NCI-H128 (cell line): Measurements from ENCODE around the gene BCAS3.
"Not testable (repeated sequence)": the region's sequence is repeated elsewhere in the genome, so short reads cannot be mapped to it uniquely, and the experiment has no call there.

Experiments used
- DNase-seq: peaks from one replicate; lab custom pipeline; 2025; ENCODE audit not compliant: unreplicated experiment; lab: John Stamatoyannopoulos, UW

BCAS3 gene

GRCh38 chr17:60677308-60678117 lies at the start of gene BCAS3:
Gene BCAS3, plus strand, starts transcription at chr17:60677851.
- peak; percentile 92 for DNase-seq

- DNase-seq = no peak
Observed at GRCh38 chr17:60628252-60628889, 49.3 kb upstream of the BCAS3 start.

GRCh38 chr17:60629120-60629519 lies 48.5 kb upstream of the BCAS3 start:
- no peak for DNase-seq

GRCh38 chr17:60630352-60630751 lies 47.3 kb upstream of the BCAS3 start:
- no peak for DNase-seq

- no peak for DNase-seq
Observed at GRCh38 chr17:60631119-60631518, 46.5 kb upstream of the BCAS3 start.

- DNase-seq = no peak
Observed at GRCh38 chr17:60637683-60638082, 40.0 kb upstream of the BCAS3 start.

GRCh38 chr17:60639019-60639330 lies 38.7 kb upstream of the BCAS3 start:
- no peak for DNase-seq

GRCh38 chr17:60640503-60640902 lies 37.1 kb upstream of the BCAS3 start:
- no peak for DNase-seq

- no peak for DNase-seq
Observed at GRCh38 chr17:60641126-60641525, 36.5 kb upstream of the BCAS3 start.

GRCh38 chr17:60641810-60642220 lies 35.8 kb upstream of the BCAS3 start:
- peak; percentile 46 for DNase-seq

- no peak for DNase-seq
Observed at GRCh38 chr17:60645918-60646523, 31.6 kb upstream of the BCAS3 start.

- DNase-seq = no peak
Observed at GRCh38 chr17:60646701-60647100, 30.9 kb upstream of the BCAS3 start.

GRCh38 chr17:60647705-60648104 lies 29.9 kb upstream of the BCAS3 start:
- DNase-seq = no peak

- DNase-seq = no peak
Observed at GRCh38 chr17:60652454-60653247, 25.0 kb upstream of the BCAS3 start.

- DNase-seq = no peak
Observed at GRCh38 chr17:60653569-60653968, 24.1 kb upstream of the BCAS3 start.

- DNase-seq = no peak
Observed at GRCh38 chr17:60656499-60656898, 21.2 kb upstream of the BCAS3 start.

GRCh38 chr17:60659156-60659555 lies 18.5 kb upstream of the BCAS3 start:
- DNase-seq = no peak

- no peak for DNase-seq
Observed at GRCh38 chr17:60661489-60661888, 16.2 kb upstream of the BCAS3 start.

GRCh38 chr17:60664022-60664421 lies 13.6 kb upstream of the BCAS3 start:
- DNase-seq = no peak

- DNase-seq = no peak
Observed at GRCh38 chr17:60665602-60666001, 12.0 kb upstream of the BCAS3 start.

GRCh38 chr17:60668741-60669140 lies 8.9 kb upstream of the BCAS3 start:
- DNase-seq = not testable (repeated sequence)

- DNase-seq = no peak
Observed at GRCh38 chr17:60671482-60671881, 6.2 kb upstream of the BCAS3 start.
